ENCODE data around the gene C1QTNF5.
"Not testable (repeated sequence)": the region's sequence is repeated elsewhere in the genome, so short reads cannot be mapped to it uniquely, and the experiment has no call there.

C1QTNF5 gene, protein sequence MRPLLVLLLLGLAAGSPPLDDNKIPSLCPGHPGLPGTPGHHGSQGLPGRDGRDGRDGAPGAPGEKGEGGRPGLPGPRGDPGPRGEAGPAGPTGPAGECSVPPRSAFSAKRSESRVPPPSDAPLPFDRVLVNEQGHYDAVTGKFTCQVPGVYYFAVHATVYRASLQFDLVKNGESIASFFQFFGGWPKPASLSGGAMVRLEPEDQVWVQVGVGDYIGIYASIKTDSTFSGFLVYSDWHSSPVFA

DNA sequence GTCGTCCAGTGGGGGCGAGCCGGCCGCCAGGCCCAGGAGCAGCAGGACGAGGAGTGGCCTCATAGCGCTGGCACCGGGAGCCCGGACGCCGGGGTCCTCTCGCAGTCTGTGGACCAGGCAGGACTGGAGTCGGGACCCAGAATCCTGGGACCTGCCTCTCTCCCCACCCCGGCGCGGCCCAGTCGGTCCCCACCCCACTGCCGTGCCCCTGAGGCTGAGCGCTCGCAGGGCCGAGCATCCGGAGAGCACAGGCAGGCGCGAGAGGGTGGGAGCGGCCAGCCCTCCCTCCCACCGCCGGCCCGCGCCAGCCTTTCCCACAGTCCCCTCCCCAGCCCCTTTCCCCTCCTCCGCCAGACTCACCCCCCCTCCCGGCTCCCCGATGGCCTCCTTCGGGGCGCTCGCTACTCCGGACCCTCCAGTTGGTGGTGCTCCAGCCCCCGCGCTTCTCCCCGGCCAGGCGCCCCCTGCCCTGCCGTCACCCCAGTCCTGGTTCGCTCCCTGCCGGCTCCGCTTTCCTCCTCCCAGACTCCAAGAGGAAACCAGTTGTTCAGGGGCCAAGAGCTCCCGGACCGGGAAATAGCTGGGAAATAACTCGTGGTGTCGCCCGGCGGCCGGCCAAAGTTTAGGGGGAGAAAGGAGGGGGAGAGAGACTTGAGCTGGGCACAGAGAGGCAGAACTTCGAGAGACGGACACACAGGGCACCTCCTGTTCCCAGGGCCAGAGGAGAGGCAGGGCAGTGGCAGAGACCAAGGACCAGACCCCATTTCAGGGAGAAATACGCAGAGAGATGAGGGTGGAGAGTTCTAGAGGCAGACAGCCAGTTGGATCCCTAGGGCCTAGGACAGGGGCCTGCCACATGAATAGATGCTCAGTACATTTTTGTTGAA, at the start of gene C1QTNF5:
Gene C1QTNF5, minus strand, starts transcription at position 549 of the 887 bp plus-strand sequence. Its CDS starts 486 bp downstream, at position 63.
- no peak for DNase-seq (ENCODE audit: low spot score)

DNA sequence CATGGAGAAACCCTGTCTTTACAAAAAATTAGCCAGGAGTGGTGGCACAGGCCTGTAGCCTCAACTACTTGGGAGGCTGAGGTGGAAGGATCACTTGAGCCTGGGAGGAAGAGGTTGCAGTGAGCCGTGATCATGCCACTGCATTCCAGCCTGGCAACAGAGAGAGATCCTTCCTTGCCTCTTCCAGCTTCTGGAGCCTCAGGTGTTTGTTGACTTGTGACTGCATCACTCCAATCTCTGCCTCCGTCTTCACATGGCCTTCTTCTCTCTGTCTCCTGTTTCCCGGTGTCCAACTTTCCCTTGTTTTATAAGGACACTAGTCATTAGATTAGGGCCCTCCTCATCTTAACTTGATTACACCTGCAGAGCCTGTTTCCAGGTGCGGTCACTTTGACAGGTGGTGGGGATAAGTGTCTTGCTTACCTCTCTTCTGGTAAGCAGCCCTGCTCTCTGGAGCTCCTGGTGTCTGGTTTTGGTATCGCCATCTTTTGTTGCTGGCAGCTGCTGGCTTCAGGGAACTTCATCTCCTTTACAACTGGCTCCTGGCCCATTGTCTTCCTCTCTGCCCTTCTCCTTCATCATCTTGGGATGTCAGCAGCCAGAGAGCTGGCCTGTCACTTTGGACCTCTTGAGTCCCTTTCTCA, 49.0 kb upstream of the C1QTNF5 start:
- peak; percentile 51 for DNase-seq (ENCODE audit: low spot score)

GRCh38 chr11:119388103-119388502, 47.4 kb upstream of the C1QTNF5 start:
- DNase-seq (ENCODE audit: low spot score), result no peak

DNA sequence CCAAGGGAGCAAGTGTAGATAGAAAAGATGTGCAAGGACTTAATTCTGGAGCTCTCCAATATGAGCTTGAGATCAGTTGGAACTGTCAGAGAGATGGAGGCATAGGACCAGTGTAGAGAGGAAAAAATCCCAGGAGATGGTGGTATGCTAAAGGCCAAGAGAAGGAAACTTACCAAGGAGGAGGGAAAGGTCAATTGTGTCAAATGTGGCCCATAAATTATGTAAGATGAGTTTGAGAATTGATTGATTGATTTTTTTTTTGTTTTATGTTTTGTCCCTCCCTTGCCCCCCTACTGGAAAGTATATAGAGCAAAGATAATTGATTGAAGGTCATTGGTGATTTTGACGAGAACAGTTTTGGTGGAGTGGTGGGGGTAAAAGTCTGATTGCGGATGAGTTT, 43.6 kb upstream of the C1QTNF5 start:
- no peak for DNase-seq (ENCODE audit: low spot score)

GRCh38 chr11:119382513-119382912, 41.8 kb upstream of the C1QTNF5 start:
- DNase-seq (ENCODE audit: low spot score), result not testable (repeated sequence)

DNA sequence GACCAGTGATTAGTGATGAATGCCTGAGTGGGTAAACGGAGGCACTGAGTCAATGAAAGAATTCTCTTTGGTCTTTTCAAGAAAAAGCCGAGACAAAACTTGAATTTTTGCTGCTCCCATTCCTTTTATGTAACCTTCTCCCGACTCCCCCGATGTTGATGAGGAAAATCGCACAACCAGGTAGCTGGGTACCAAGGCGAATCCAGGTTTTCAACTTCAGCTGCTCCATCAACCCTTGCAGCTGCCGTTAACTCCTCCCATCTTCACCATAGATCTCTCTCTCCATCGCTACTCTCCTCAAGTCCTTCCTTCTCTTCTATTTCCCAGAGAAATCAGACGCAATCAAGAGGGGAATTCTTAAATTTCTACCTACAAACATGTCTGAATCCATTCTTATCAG, 41.4 kb upstream of the C1QTNF5 start:
- DNase-seq (ENCODE audit: low spot score), result no peak

- peak; percentile 77 for DNase-seq (ENCODE audit: low spot score)
Observed at GRCh38 chr11:119381181-119381988, 40.7 kb upstream of the C1QTNF5 start, which contains the start of gene USP2. USP2 (minus strand) TSS chr11:119381690; CDS start chr11:119373480, 8,210 bp downstream.

DNA sequence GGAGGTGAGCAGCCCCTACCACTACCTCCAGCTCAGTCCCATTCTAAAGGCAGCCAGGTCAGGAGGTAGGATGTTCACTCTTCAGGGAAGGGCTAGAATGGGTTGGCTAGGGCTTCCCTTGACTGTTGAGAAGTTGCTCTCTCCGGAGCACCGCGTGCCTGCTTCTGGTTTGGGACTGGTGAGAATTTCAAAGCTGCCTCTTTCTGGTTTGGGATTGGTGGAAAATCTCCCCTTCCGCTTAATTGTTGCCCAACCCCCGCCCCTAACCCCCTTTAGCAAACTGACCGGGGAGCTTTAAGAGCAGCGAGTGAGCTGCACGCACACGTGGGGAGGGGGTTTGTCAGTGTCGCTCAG, 40.1 kb upstream of the C1QTNF5 start:
- DNase-seq (ENCODE audit: low spot score), result no peak

DNA sequence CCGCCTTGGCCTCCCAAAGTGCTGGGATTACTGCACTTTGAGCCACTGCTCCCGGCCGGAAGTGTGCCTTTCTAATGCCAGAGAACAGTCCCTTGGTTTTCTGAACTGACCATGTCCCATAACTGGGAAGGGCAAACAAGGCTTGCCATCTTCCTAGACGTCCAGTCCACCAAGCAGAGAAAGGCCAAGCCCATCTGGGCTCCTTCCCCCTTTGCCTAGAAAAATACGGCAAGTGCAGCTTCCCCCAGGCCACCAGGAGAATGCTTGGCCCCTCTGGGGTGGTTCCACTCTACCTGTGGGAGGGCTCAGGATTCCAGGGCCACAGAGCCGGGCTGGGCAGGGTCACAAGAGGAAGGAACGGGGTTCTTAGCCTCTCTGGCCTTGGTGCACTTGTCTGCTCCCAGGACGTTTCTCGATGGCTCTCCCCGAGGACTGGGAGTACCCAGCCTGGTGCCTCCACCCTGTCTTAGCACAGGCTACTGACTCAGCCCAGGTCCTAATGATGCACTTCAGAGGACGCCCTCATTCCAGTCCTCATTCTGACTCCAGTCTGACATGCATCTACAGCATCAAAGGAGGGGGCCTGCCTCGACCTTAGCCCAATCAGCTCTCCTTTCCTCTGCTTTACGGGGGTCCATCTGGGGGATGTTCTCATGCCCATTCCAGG, 39.6 kb upstream of the C1QTNF5 start:
- DNase-seq (ENCODE audit: low spot score), result no peak

DNA sequence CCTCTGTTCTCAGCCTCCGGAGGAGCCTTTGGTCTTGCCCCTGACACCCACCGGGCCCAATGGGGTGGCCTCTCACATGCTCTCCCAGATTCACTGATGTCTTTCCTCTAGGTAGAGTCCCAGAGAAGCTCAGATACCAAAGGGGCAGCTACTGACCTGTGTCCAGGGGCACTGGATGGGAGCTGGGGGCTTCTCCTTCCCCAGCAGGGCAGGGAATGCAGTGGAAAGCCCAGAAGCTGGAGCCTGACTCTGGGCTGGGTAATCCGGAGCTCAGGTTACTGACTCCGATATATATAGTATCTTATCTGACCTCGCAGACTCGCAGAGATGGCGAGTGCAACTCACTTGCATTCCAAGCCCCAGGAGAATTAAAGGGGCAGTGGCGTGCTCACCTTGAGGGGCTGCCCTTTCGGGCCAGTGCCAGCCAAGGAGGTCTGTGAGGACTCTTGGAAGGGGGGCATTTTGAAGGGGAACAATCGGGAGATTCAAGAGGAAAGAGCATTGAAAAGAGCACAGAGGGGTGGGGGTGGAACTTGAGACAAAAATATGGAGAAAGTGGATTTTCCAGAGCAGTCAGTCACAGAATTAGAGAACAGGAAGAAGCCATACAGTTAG, 38.3 kb upstream of the C1QTNF5 start:
- DNase-seq (ENCODE audit: low spot score), result no peak

GRCh38 chr11:119377961-119378667, 37.4 kb upstream of the C1QTNF5 start:
- no peak for DNase-seq (ENCODE audit: low spot score)

- DNase-seq (ENCODE audit: low spot score), result no peak
Observed at GRCh38 chr11:119377112-119377901, 36.6 kb upstream of the C1QTNF5 start.

DNA sequence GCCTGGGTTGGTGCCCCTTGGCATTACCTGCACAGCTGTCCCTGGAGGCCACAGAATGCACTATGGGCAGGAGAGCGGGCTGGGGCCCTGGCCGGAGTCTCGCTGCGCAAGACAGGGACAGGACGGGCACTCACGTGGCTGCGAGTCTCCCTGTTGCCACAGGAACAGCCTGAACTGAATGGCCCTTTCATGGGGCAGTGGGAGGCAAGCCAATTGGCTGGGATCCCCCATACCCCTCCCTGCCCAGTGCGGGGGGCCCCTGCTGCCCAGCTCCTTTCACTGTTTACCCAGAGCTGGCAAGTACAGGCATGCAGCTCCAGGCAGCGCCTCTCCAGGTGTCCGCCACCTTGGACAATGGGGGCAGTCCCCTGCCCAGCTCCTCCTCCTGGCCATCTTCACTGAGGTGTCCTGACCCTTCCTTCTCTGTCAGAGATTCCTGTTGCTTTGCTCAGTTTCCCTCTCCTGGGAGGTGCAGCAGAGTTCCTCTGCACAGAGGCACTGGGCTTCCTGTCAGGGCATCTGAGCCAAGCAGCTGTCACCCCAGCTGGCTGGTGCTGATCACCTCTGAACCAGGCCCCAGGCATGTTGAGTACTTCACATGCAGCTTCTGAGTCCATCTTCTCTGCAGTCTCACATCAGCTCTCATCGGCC, 35.6 kb upstream of the C1QTNF5 start:
- DNase-seq (ENCODE audit: low spot score), result no peak

GRCh38 chr11:119375337-119376196, 34.9 kb upstream of the C1QTNF5 start:
- no peak for DNase-seq (ENCODE audit: low spot score)

- DNase-seq (ENCODE audit: low spot score), result no peak
Observed at GRCh38 chr11:119374632-119375336, 34.1 kb upstream of the C1QTNF5 start.

DNA sequence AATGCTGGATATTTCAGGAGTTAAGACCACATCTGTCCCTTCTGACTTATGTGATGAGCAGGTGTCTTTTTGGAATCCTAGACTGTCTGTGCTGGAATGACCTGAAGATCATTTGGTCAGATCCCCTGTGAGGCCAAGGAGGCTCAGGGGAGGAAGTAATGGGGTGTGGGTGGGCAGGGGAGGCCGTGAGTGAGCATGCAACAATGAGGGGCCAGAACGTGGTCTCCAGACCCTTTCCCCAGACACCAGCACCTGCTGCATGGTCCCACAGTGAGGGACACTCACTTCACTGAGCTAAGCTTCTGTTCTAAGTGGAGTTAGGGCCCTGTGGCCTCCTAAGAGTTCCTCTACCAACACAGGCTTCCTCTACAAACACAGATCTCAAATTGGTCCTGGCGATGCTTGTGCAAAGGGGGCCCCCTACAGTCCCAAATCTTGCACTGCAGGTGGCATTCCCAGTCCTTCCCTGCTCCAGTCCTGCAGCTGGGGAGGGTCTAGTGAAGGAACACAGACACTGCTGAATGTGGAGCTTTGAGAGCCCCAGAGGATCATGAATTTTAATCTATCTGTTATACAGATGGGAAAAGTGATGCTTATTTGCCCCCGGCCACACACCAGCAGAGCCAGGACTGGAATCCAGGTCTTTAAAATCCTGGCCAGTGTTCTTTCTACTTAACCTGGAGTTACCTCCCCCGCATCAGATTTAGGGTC, 33.4 kb upstream of the C1QTNF5 start:
- peak; percentile 76 for DNase-seq (ENCODE audit: low spot score)

All from HuH-7.5 (cell line).